B cell (primary cell): Measurements from ENCODE around the gene SMAGP. TPM values are rescaled to one million over a fixed set of nuclear protein-coding genes. Genes with fewer than 3 reads are reported as not detected.

Source experiments
- ATAC-seq: fragments of 200-7000 bp; cut with Tn5 transposase; one replicate; pipeline ENCODE4 v1.10.0; 2021; ENCODE audit warnings: low read depth, mild to moderate bottlenecking, moderate number of reproducible peaks, moderate library complexity
- CTCF ChIA-PET: fragments of 350-600 bp; sonication (Branson Sonifier 250); formaldehyde crosslinking; loops from one replicate; lab custom pipeline; 2021; ENCODE audit warnings: antibody characterized with exemption, inconsistent platforms; lab: Charles Lee
- POLR2A ChIA-PET: fragments of 350-600 bp; sonication (Branson Sonifier 250); formaldehyde crosslinking; loops from one replicate; lab custom pipeline; 2021; ENCODE audit warnings: antibody characterized with exemption; lab: Charles Lee
- DNase-seq: peaks from one replicate; pipeline ENCODE4 v3.0.0; 2013
- H2AFZ ChIP-seq: 2 replicates; pipeline ENCODE4 v1.6.1; 2012; ENCODE audit warnings: mild to moderate bottlenecking, low read depth, low read length; ENCODE audit not compliant: insufficient read depth, poor library complexity, severe bottlenecking
- H3K27ac ChIP-seq, 2 donors: 1 replicate in 1 of 2; 2 replicates in 1 of 2; pipeline ENCODE4 v1.5.1; 2012 to 2013; ENCODE audit warnings: low read length in 2 of 2, mild to moderate bottlenecking in 2 of 2, moderate library complexity in 1 of 2
- H3K27me3 ChIP-seq, 4 experiments: fragments of 200-600 bp in 1 of 4; sonication (generic) in 1 of 4; replicated peaks in 1 of 4; 1 replicate in 2 of 4; 2 replicates in 2 of 4; pipeline versions ENCODE4 v1.6.1 to v1.7.0; 2013 to 2016; ENCODE audit warnings: low read length in 3 of 4, mild to moderate bottlenecking in 2 of 4, mixed read lengths in 1 of 4, moderate library complexity in 1 of 4; ENCODE audit not compliant: insufficient read depth in 4 of 4, control insufficient read depth in 3 of 4; ENCODE audit errors: control extremely low read depth in 1 of 4
- H3K36me3 ChIP-seq, 2 experiments: replicated peaks in 1 of 2; 1 replicate in 1 of 2; 2 replicates in 1 of 2; pipeline versions ENCODE4 v1.6.1 to v1.7.1; 2013; ENCODE audit warnings: low read length in 1 of 2; ENCODE audit not compliant: insufficient read depth in 2 of 2, control insufficient read depth in 1 of 2; ENCODE audit errors: control extremely low read depth in 1 of 2, extremely low read depth in 1 of 2
- H3K4me1 ChIP-seq, 2 donors: fragments of 200-600 bp in 1 of 2; sonication (generic) in 1 of 2; 1 replicate in 1 of 2; 2 replicates in 1 of 2; pipeline versions ENCODE4 v1.5.1 to v1.6.1; 2013 to 2017; ENCODE audit warnings: low read length in 2 of 2; ENCODE audit not compliant: control insufficient read depth in 2 of 2, insufficient read depth in 2 of 2
- H3K4me2 ChIP-seq: replicated peaks from 2 replicates; pipeline ENCODE3; 2012; ENCODE audit warnings: mild to moderate bottlenecking, low read depth, low read length; ENCODE audit not compliant: poor library complexity, severe bottlenecking
- H3K4me3 ChIP-seq, 5 experiments: fragments of 200-600 bp in 1 of 5; sonication (generic) in 1 of 5; 1 replicate in 3 of 5; 2 replicates in 2 of 5; pipeline versions ENCODE4 v1.5.1 to v1.7.0; 2011 to 2016; ENCODE audit warnings: low read length in 4 of 5, mild to moderate bottlenecking in 4 of 5, low read depth in 2 of 5, control low read depth in 1 of 5, moderate library complexity in 1 of 5; ENCODE audit not compliant: insufficient read depth in 1 of 5; ENCODE audit errors: control extremely low read depth in 1 of 5, extremely low read depth in 1 of 5
- H3K79me2 ChIP-seq: fragments of 200-600 bp; sonication (generic); one replicate; pipeline ENCODE4 v1.6.0; 2016; ENCODE audit warnings: low read length; ENCODE audit not compliant: control insufficient read depth, insufficient read depth
- H3K9ac ChIP-seq: fragments of 200-600 bp; sonication (generic); 2 replicates; pipeline ENCODE4 v1.6.1; 2017; ENCODE audit warnings: mild to moderate bottlenecking, low read length, moderate library complexity
- H3K9me3 ChIP-seq, 3 donors: one replicate each; pipeline versions ENCODE4 v1.6.1 to v1.7.1; 2013; ENCODE audit warnings: low read length in 2 of 3; ENCODE audit not compliant: control insufficient read depth in 2 of 3, insufficient read depth in 1 of 3; ENCODE audit errors: control extremely low read depth in 1 of 3
- H4K20me1 ChIP-seq: 2 replicates; pipeline ENCODE4 v1.6.0; 2012; ENCODE audit warnings: mild to moderate bottlenecking, low read length; ENCODE audit not compliant: insufficient read depth, control insufficient read depth, poor library complexity, severe bottlenecking
- H3K27ac Mint-ChIP-seq: one replicate; pipeline ENCODE4 v1.8.0; 2021; ENCODE audit warnings: mixed read lengths
- H3K27me3 Mint-ChIP-seq: one replicate; pipeline ENCODE4 v1.8.0; 2021; ENCODE audit warnings: mixed read lengths
- H3K4me1 Mint-ChIP-seq: one replicate; pipeline ENCODE4 v1.8.0; 2021; ENCODE audit warnings: mixed read lengths
- H3K4me3 Mint-ChIP-seq: one replicate; pipeline ENCODE4 v1.8.0; 2021; ENCODE audit warnings: mixed read lengths
- H3K9me3 Mint-ChIP-seq: one replicate; pipeline ENCODE4 v1.8.0; 2022; ENCODE audit warnings: mixed read lengths; ENCODE audit not compliant: insufficient read depth
- CTCF ChIP-seq: fragments of 200-600 bp; IDR thresholded peaks from one replicate; pipeline ENCODE4 v1.8.0; 2022; ENCODE audit warnings: antibody characterized with exemption, mild to moderate bottlenecking
- EZH2 ChIP-seq: IDR thresholded peaks from 2 replicates; pipeline ENCODE4 v1.6.1; 2012; ENCODE audit warnings: borderline replicate concordance, low read depth, mild to moderate bottlenecking, moderate library complexity, low read length; ENCODE audit not compliant: insufficient read depth, poor library complexity, severe bottlenecking
- WGBS: methylation state at CpG from one replicate; pipeline ENCODE4 v1.1.5; 2013; ENCODE audit warnings: missing lambda C conversion rate; ENCODE audit not compliant: insufficient coverage; 5-methylcytosine and 5-hydroxymethylcytosine counted together
- intact Hi-C: fragments of 100-400 bp; cut with micrococcal nuclease; formaldehyde crosslinking; loops from one replicate; pipeline ENCODE4 v1.10.0; 2022
- polyA plus RNA-seq: library from polyadenylated mRNA; depleted of rRNA; stranded (reverse); fragments of >200 nt; gene quantifications from 2 replicates; pipeline ENCODE4 v1.2.3, GENCODE V29; 2012
- total RNA-seq, 2 donors: library from RNA; stranded (reverse); fragments of 120-200 nt in 1 of 2; gene quantifications; 1 replicate in 1 of 2; 2 replicates in 1 of 2; pipeline versions ENCODE4 v1.2.3 to v1.2.4, GENCODE V29; 2013 to 2022

Gene SMAGP
- total and polyA plus RNA-seq, 2 donors (not counting 1 experiment from before 2014, with no cell fraction given): 10.4 to 21.6 TPM

GRCh38 chr12:51225771-51226170, 44.4 kb downstream of the SMAGP start:
- CTCF ChIA-PET: no interaction called here
- Histone ChIP-seq H3K36me3 (no peaks in the 10 kb centered on the region), H3K4me3 (no peak overlapping the region), H4K20me1 (no peaks in the 10 kb centered on the region), H3K9me3 (no peaks in the 10 kb centered on the region), H2AFZ (no peak overlapping the region), H3K4me2 (no peak overlapping the region), H3K4me1 (no peaks in the 10 kb centered on the region), H3K27me3 (no peaks in the 10 kb centered on the region), H3K9ac (no peak overlapping the region), H3K27ac (no peak overlapping the region), H3K79me2 (no peaks in the 10 kb centered on the region)
- DNase-seq (no peak), ATAC-seq (no peak)
- intact Hi-C loops: no loop called here
- no CpG with 5 or more reads among the region's 2 CpGs for WGBS
- Mint-ChIP-seq H3K9me3 (no peaks in the 10 kb centered on the region), H3K27ac (no peak overlapping the region), H3K4me3 (no peak overlapping the region), H3K27me3 (no peaks in the 10 kb centered on the region), H3K4me1 (no peaks in the 10 kb centered on the region)
- POLR2A ChIA-PET: no interaction called here
- no peak for TF ChIP-seq EZH2
- no peak for TF ChIP-seq CTCF

GRCh38 chr12:51225234-51225633, 45.0 kb downstream of the SMAGP start:
- Histone ChIP-seq H3K27me3 (no peaks in the 10 kb centered on the region), H3K36me3 (no peaks in the 10 kb centered on the region), H3K9ac (no peak overlapping the region), H2AFZ (no peak overlapping the region), H3K79me2 (no peaks in the 10 kb centered on the region), H3K4me1 (no peaks in the 10 kb centered on the region), H3K9me3 (no peaks in the 10 kb centered on the region), H3K27ac (no peak overlapping the region), H3K4me2 (no peak overlapping the region), H3K4me3 (no peak overlapping the region), H4K20me1 (no peaks in the 10 kb centered on the region)
- POLR2A ChIA-PET: no interaction called here
- CTCF ChIA-PET: no interaction called here
- H3K27me3 Mint-ChIP-seq: no peaks in the 10 kb centered on the region
- no peak overlapping the region for H3K4me3 Mint-ChIP-seq
- no peak for TF ChIP-seq CTCF
- TF ChIP-seq EZH2: no peak
- H3K4me1 Mint-ChIP-seq: no peaks in the 10 kb centered on the region
- WGBS: 100% methylated on average over 4 of the region's 4 CpGs
- no peak for ATAC-seq
- no peaks in the 10 kb centered on the region for H3K9me3 Mint-ChIP-seq
- intact Hi-C loops: no loop called here
- no peak overlapping the region for H3K27ac Mint-ChIP-seq
- no peak for DNase-seq
